ENCODE results near the gene IQSEC1.

DNA sequence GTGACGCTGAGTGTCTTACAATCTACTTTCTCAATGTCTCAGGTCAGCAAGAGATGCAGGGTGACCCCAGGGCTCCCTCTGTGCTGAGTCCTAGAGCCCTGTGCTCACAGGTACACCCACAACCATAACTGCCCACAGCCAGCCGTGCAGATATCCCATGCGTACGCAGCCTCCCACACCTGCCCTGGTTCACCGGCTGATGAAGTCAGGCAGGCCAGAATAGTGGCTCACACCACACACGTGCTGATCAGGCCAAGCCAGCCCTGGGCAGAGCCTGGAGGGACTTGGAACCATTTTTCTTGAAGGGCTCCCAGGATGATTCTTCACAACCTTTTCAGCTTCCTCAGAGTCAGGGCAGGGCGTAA is 168.3 kb downstream of the IQSEC1 start:
- no peak for TF ChIP-seq CTCF (IDR thresholded peaks at IDR 0.05)
- TF ChIP-seq POLR2A (IDR thresholded peaks at IDR 0.05) = no peak
- no peak for TF ChIP-seq POLR2AphosphoS5 (IDR thresholded peaks at IDR 0.05)
- no peak for TF ChIP-seq EP300 (IDR thresholded peaks at IDR 0.05)

All from sigmoid colon (tissue), 4 donors.